HG03558 (cell line): ENCODE data around the gene PDC.
"Not testable (repeated sequence)": the region's sequence is repeated elsewhere in the genome, so short reads cannot be mapped to it uniquely, and the experiment has no call there.

Experiments
- ATAC-seq: cut with Tn5 transposase; IDR thresholded peaks from one replicate; pipeline ENCODE4 v1.9.1; 2021; ENCODE audit warnings: moderate number of reproducible peaks; ENCODE audit not compliant: unreplicated experiment; ENCODE audit errors: extremely low read depth

PDC gene

DNA sequence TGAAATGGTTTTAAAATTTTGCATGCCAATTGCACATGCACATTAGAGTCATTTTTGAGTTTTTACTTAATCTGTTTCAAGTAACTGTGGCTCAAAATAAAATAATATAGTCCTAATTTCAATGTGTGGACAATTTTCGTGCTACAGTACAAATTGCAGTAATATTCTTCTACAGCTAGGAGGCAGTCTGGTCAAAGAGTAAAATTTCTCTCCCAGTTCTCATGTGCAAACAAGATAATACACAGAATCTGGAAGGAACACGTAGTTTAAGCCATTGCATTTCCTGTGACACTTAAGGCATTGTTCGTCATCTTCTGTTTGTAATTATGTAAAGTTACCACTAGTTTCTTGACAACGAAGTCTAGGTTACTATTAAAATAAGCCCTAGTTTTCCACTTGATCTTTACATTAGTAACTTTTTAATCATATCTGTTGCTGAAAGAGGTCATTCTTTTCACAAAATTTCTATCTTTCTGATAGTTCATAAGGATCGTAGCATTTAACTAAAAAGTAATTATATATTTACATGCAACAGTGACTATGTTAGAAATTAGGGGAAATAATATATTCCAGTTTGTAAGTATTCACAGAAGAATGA, 56.4 kb downstream of the PDC start:
- no peak for ATAC-seq

- ATAC-seq: no peak
These were observed 57.3 kb downstream of the PDC start for GRCh38 chr1:186403632-186404031.

GRCh38 chr1:186401446-186401845, 59.5 kb downstream of the PDC start:
- ATAC-seq: not testable (repeated sequence)
